Upper lobe of left lung (tissue), 6 donors: Measurements from ENCODE around the gene RUFY3. TPM values are rescaled to one million over a fixed set of nuclear protein-coding genes. Genes with fewer than 3 reads are reported as not detected.

Experiments
- ATAC-seq, 2 donors: fragments of 200-7000 bp; cut with Tn5 transposase; one replicate each; pipeline ENCODE4 v1.9.1; 2022; ENCODE audit warnings: mild to moderate bottlenecking in 2 of 2, moderate library complexity in 2 of 2; ENCODE audit not compliant: low FRiP score in 2 of 2
- DNase-seq, 2 donors: peaks; one replicate each; pipeline ENCODE4 v3.0.0-alpha.2; 2019 to 2020
- H3K27ac ChIP-seq, 4 donors: fragments of 200-600 bp; sonication (generic); one replicate each; pipeline ENCODE4 v1.5.1; 2016 to 2019
- H3K27me3 ChIP-seq, 4 donors: fragments of 200-600 bp; sonication (generic); one replicate each; pipeline ENCODE4 v1.5.1; 2017 to 2019
- H3K36me3 ChIP-seq, 4 donors: fragments of 200-600 bp; sonication (generic); one replicate each; pipeline ENCODE4 v1.5.1; 2016 to 2019
- H3K4me1 ChIP-seq, 4 donors: fragments of 200-600 bp; sonication (generic); one replicate each; pipeline ENCODE4 v1.5.1; 2018 to 2019
- H3K4me3 ChIP-seq, 4 donors: fragments of 200-600 bp; sonication (generic); one replicate each; pipeline ENCODE4 v1.5.1; 2017 to 2019; ENCODE audit warnings: mild to moderate bottlenecking in 2 of 4, moderate library complexity in 1 of 4
- H3K9me3 ChIP-seq, 4 donors: fragments of 200-600 bp; sonication (generic); one replicate each; pipeline ENCODE4 v1.5.1; 2018 to 2019
- CTCF ChIP-seq, 6 experiments: fragments of 450-650 bp in 4 of 6; fragments of 200-600 bp in 2 of 6; sonication (generic) in 2 of 6; IDR thresholded peaks; one replicate each; pipeline ENCODE4 v1.5.1; 2016 to 2019; ENCODE audit warnings: antibody characterized with exemption in 6 of 6
- EP300 ChIP-seq, 4 donors: sonication (generic); formaldehyde crosslinking; IDR thresholded peaks; one replicate each; pipeline ENCODE4 v1.5.1; 2017; ENCODE audit warnings: antibody characterized with exemption in 4 of 4, control low read depth in 2 of 4
- POLR2A ChIP-seq, 4 donors: fragments of 450-650 bp; IDR thresholded peaks; one replicate each; pipeline ENCODE4 v1.5.1; 2016 to 2017; ENCODE audit warnings: antibody characterized with exemption in 4 of 4, mild to moderate bottlenecking in 2 of 4
- POLR2AphosphoS5 ChIP-seq, 2 donors: sonication (generic); formaldehyde crosslinking; IDR thresholded peaks; one replicate each; pipeline ENCODE4 v1.5.1; 2017; ENCODE audit warnings: antibody characterized with exemption in 2 of 2
- WGBS, 2 donors: methylation state at CpG; one replicate each; pipeline ENCODE4 v1.1.5; 2017 to 2018; 5-methylcytosine and 5-hydroxymethylcytosine counted together
- small RNA-seq, 4 donors: library from RNA; depleted of rRNA; stranded (forward); fragments of <200 nt; gene quantifications; one replicate each; pipeline ENCODE3, GENCODE V24; 2016
- total RNA-seq, 6 donors: library from RNA; depleted of rRNA in 4 of 6; stranded (reverse); fragments of >200 nt in 4 of 6; gene quantifications; one replicate each; pipeline versions ENCODE4 v1.1.0 to v1.2.1, GENCODE V29; 2016 to 2021
- donor health status: DM: no; HTN: no; CAD: no; lungs with moderate emphysema.
- donor health status: DM: no; HTN: yes; CAD: no; lungs with severe emphysema.

The RUFY3 gene
- total RNA-seq, 6 donors from 2014 or later = 65.1 to 161 (median 80.8) TPM

GRCh38 chr4:70842761-70843435 is 121.1 kb downstream of the RUFY3 start:
- TF ChIP-seq POLR2AphosphoS5 (IDR thresholded peaks at IDR 0.05) = no peak
- no peak for TF ChIP-seq EP300 (IDR thresholded peaks at IDR 0.05)
- ATAC-seq = no peak
- 87 to 90% methylated on average over 6 of the region's 6 CpGs for WGBS, 2 donors

GRCh38 chr4:70844180-70844579 is 122.4 kb downstream of the RUFY3 start:
- DNase-seq (no peak), ATAC-seq (no peak)
- no peak for TF ChIP-seq POLR2AphosphoS5 (IDR thresholded peaks at IDR 0.05)
- no peak for TF ChIP-seq CTCF (IDR thresholded peaks at IDR 0.05)
- WGBS, 2 donors = 88 to 93% methylated on average over 9 of the region's 9 CpGs
- Histone ChIP-seq H3K4me3 (no peak overlapping the region), H3K27ac (no peak overlapping the region), H3K9me3 (no peaks in the 10 kb centered on the region), H3K36me3 (no peaks in the 10 kb centered on the region), H3K27me3 (no peaks in the 10 kb centered on the region), H3K4me1 (no peaks in the 10 kb centered on the region)

More at GRCh38 chr4:70842761-70843435, 121.1 kb downstream of the RUFY3 start:
- Histone ChIP-seq H3K9me3 (no peaks in the 10 kb centered on the region), H3K36me3 (no peaks in the 10 kb centered on the region), H3K4me3 (no peak overlapping the region), H3K4me1 (peaks cover 5 to 9% (median 6%) of the 10 kb centered on the region in 4 donors), H3K27me3 (no peaks in the 10 kb centered on the region), H3K27ac (no peak overlapping the region)
- DNase-seq = no peak

- no peak for TF ChIP-seq POLR2AphosphoS5 (IDR thresholded peaks at IDR 0.05)
- no peak for TF ChIP-seq EP300 (IDR thresholded peaks at IDR 0.05)
- TF ChIP-seq POLR2A (IDR thresholded peaks at IDR 0.05) = no peak
- no peak for TF ChIP-seq CTCF (IDR thresholded peaks at IDR 0.05)
- WGBS, 2 donors = 73 to 75% methylated on average over 5 of the region's 5 CpGs
- Histone ChIP-seq H3K4me1 (no peaks in the 10 kb centered on the region), H3K27me3 (no peaks in the 10 kb centered on the region), H3K4me3 (no peak overlapping the region), H3K9me3 (no peaks in the 10 kb centered on the region), H3K27ac (no peak overlapping the region), H3K36me3 (no peaks in the 10 kb centered on the region)
- no peak for ATAC-seq
- no peak for DNase-seq
Measured at GRCh38 chr4:70849291-70849690, 127.5 kb downstream of the RUFY3 start.

GRCh38 chr4:70855464-70855863 is 133.7 kb downstream of the RUFY3 start:
- WGBS, 2 donors = 96 to 97% methylated on average over 2 of the region's 2 CpGs
- no peak overlapping the region for H3K4me3 ChIP-seq
- no peaks in the 10 kb centered on the region for H3K36me3 ChIP-seq
- no peaks in the 10 kb centered on the region for H3K27me3 ChIP-seq
- no peaks in the 10 kb centered on the region for H3K4me1 ChIP-seq
- DNase-seq = no peak
- H3K27ac ChIP-seq = no peak overlapping the region
- no peaks in the 10 kb centered on the region for H3K9me3 ChIP-seq
- TF ChIP-seq CTCF (IDR thresholded peaks at IDR 0.05) (no peak), POLR2AphosphoS5 (IDR thresholded peaks at IDR 0.05) (no peak), EP300 (IDR thresholded peaks at IDR 0.05) (no peak), POLR2A (IDR thresholded peaks at IDR 0.05) (no peak)
- no peak for ATAC-seq

Small RNA genes within 50 kb of the gene (small RNA-seq; reads per million reads assigned to genes)
- gene RF00026 (0 reads per million in 4 donors), gene RNU6-520P (0 reads per million in 4 donors), gene RNU6-784P (0 to 0.43 (median 0) reads per million in 4 donors), gene RNU6-891P (0 reads per million in 4 donors)

Other genes with a start within 250 kb of the RUFY3 start
- gene MUC7, start 249.8 kb upstream of the RUFY3 start, total RNA-seq = not detected
- not detected for gene AMTN, start 203.4 kb upstream of the RUFY3 start, total RNA-seq
- not detected for gene AMBN, start 129.7 kb upstream of the RUFY3 start, total RNA-seq
- under 1 TPM in 2 of 6 donors, not detected in 4; 0.17 to 0.26 TPM for gene ENAM, start 93.2 kb upstream of the RUFY3 start, total RNA-seq
- gene JCHAIN, start 55.5 kb upstream of the RUFY3 start, total RNA-seq = 100 to 1,000 TPM in 4 of 6 donors, 10 to 100 TPM in 2; 12.6 to 508 (median 254) TPM
- gene UTP3, start 33.4 kb upstream of the RUFY3 start, total RNA-seq = 10 to 100 TPM; 18.9 to 33.4 (median 27.9) TPM
- gene GRSF1, start 117.9 kb downstream of the RUFY3 start, total RNA-seq = 10 to 100 TPM; 25.9 to 59.1 (median 50.0) TPM
- gene MOB1B, start 180.4 kb downstream of the RUFY3 start, total RNA-seq = 10 to 100 TPM; 10.5 to 34.3 (median 24.2) TPM